GM18870 (cell line): Measurements from ENCODE around the gene SIGLEC9.

Experiments
- ATAC-seq: cut with Tn5 transposase; IDR thresholded peaks from one replicate; pipeline ENCODE4 v1.9.1; 2021; ENCODE audit warnings: moderate library complexity; ENCODE audit not compliant: unreplicated experiment

Gene SIGLEC9

DNA sequence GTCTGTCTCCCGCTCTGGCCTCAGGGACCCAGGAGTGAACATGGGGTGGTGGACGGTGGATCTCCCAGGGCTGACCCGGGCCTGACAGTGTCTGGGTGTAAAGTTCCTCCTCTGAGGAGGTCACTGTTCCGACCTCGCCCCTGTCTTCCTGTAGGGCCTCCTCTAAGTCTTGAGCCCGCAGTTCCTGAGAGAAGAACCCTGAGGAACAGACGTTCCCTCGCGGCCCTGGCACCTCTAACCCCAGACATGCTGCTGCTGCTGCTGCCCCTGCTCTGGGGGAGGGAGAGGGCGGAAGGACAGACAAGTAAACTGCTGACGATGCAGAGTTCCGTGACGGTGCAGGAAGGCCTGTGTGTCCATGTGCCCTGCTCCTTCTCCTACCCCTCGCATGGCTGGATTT lies at the start of gene SIGLEC9:
SIGLEC9 (plus strand) TSS at position 178 of the 400 bp plus-strand sequence; CDS start at position 247, 69 bp downstream.
- ATAC-seq = no peak

DNA sequence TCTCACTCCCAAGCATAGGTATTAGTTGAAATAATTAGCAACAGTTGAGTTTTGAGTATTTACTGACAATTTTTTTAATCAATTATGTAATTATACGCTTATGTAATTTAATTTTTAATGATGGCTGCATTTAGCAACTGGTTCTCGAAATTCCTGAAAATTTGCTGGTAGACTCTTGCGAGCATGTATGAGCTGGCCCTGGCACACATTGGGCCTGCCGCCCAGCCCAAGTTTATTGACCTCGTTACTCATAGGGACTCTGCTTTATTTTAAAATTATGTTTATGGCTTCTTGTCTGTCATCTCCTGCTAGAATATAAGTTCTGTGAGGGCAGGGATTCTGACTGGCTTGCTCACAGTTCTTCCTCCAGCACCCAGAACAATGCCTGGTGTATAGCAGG lies 48.7 kb upstream of the SIGLEC9 start:
- ATAC-seq = no peak

DNA sequence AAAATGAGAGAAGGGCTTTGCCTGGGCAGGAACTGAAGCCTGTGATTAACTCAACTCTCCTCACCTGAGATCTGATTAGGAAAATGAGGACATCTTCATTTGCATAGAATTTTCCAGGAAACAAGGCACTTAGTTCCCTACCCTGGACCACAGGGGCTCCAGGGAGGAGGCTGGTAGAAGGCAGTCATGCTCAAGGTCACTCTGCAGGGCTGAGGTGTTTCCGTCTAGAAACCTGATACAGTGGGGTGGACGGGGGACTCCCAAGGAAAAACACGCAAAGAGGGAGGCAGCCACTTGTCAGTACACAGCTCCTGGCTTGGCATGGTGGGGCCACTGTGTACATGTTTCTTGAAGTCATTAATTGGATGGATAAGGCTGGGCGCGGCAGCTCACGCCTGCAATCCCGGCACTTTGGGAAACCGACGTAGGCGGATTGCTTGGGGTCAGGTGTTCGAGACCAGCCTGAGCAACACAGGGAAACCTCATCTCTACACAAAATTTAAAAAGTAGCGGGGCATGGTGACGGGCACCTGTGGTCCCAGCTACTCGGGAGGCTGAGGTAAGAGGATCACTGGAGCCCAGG lies 48.0 kb upstream of the SIGLEC9 start:
- ATAC-seq = no peak

DNA sequence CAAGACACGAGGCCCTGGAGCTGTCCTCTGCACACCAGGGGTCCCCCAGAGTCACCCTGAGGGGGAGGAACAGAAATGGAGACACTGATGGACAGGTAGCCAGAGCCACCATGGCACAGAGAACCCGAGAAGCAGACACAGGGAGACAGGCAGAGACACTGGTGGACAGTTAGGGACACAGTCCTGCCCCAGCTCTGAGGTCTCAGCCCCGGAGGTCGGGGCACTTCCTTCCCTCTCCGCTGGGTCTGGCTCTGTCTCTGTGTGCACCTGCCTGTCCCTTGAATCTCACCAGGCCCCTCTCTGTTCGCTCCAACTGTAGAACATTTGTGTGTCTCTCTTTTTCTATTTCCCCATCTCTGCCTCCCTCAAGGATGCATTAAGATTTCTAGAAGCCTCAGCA lies 46.6 kb upstream of the SIGLEC9 start:
- ATAC-seq = no peak

DNA sequence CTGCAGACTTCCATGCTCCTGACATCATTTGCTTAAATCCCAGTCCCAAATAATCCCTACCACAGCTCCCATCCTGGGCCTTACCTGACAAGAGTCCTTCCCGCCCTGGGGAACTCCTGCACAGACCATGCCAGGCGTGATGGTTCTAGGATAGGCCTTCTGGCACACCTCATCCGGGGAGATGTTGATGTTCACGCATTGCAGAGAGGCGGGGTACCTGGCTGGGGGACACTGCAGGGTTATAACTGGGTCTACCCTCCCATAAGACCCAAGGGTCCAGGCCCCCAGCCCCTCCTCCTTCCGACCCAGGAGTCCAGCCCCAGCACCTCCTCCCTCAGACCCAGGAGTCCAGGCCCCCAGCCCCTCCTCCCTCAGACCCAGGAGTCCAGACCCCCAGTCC lies 46.0 kb upstream of the SIGLEC9 start:
- ATAC-seq = no peak

DNA sequence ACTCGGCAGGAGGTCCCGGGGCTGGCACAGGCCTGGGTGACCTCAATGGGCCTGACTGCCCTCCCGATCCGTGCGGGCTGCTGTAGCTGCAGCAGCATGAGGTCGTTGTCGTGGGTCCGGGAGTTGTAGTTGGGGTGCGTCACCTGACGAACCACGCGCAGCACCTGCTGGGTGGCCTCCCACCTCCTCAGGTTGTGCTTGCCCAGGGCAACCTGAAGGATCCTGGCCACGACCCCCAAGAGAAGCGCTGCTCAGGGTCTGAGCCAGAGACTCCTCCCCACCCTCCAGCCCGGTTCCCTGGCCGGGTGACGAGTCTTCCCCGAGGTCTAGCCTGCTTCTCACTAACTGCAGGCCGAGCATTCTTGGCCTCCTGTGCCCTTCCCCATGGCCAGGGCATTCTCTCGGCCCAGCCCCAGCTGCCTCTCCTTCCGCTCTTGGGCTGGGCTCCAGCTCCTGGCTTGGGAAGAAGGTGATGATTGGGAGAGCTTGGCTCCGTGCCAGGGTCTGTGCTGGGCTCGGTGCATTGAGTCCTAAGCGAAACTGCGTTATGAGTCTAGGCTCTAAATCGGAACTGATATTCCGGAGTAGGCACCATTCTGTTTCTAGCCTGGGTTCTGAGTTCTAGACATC lies 45.1 kb upstream of the SIGLEC9 start:
- ATAC-seq = no peak

DNA sequence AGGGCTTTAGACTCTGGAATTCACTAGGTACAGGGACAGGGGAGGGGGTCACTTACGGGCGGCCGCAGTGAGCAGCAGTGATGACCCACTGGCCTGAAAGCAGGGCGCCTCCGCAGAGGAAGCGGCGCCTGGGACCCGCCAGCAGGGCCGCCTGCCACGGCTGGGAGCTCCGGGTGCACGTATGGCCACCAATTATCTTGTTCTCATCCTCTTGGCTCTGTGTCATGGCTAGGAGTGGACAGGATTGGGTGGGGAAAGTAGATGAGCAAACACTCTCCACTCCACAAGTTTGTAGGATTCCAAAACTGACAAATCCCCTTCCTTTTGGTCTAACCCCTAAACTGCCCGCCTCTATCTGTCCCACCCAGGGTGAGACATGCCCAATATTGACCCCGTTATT lies 43.2 kb upstream of the SIGLEC9 start:
- no peak for ATAC-seq

DNA sequence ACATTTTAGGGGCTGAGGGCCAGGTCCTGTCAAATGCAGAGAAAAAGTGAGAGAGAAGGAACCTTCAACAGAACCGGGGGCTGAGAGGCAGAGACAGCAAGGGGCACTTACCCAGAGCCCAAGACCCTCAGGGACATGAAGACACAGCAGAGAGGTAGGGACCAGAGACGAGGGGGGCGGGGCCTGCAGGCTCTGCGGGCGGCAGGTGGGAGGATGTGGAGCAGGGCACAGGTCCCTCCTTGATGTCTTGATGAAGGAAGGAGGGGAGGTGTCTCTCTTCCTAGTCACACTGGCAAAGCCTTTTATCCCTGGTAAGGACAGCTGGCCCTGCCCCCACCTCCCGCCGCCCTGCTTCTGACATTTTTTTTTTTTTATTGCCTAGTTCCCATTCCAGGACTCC lies 42.1 kb upstream of the SIGLEC9 start, which contains the start of gene KLK14:
KLK14 (minus strand) TSS at position 277 of the 400 bp plus-strand sequence; CDS start at position 4, 273 bp downstream.
- ATAC-seq = no peak

DNA sequence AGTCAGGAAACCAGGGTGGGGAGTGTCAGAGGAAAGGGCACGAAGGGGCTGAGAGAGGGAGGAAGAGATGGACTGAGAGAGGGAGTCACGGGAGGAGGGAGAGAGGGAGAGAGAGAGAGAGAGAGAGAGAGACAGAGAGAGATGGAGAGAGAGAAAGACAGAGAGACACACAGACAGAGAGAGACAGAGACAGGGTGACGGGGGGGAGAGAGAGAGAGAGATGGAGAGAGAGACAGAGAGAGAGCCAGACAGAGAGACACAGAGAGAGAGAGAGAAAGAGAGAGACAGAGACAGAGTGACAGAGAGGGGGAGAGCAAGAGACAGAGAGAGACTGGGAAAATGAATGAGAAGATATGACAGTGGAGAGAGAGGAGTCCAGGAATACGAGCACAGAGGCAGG lies 41.5 kb upstream of the SIGLEC9 start:
- ATAC-seq = no peak

DNA sequence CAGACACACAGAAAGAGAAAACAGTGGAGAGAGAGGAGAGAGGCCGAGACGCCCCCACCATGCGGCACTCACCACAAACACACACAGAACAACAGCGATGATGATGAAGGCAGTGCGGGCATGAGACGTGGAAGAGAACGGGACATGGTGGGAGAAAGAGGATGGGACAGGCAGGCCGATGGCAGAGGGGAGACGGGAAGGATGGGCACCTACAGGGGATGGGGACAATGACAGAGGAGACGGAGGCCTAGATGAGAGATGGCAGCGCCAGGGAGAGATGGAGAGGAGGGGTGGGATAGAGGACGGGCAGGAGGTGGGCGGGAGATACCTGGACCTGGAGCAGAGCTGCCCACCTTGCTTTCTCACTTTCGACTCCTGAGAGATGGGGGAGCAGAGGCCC lies 40.9 kb upstream of the SIGLEC9 start:
- no peak for ATAC-seq

DNA sequence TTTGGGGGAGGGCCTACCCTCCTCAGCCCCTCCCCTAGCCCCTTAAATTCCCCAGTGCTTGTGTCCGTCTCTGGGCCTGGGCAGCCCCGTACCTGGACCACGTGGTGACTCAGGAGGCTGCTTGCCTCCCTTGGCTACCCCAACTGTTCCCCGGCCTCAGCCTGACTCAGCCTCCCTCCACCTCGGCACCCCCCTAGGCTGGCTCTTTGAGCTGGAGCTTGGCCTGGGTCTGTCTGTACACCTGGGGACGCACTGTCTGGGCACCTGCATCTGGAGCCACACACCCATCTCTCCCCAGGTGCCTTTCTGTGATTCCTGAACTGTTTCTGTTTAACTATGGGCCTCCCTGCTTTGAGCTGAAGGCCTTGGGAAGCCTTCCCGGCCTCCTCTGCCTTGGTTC lies 40.2 kb upstream of the SIGLEC9 start:
- ATAC-seq = no peak

DNA sequence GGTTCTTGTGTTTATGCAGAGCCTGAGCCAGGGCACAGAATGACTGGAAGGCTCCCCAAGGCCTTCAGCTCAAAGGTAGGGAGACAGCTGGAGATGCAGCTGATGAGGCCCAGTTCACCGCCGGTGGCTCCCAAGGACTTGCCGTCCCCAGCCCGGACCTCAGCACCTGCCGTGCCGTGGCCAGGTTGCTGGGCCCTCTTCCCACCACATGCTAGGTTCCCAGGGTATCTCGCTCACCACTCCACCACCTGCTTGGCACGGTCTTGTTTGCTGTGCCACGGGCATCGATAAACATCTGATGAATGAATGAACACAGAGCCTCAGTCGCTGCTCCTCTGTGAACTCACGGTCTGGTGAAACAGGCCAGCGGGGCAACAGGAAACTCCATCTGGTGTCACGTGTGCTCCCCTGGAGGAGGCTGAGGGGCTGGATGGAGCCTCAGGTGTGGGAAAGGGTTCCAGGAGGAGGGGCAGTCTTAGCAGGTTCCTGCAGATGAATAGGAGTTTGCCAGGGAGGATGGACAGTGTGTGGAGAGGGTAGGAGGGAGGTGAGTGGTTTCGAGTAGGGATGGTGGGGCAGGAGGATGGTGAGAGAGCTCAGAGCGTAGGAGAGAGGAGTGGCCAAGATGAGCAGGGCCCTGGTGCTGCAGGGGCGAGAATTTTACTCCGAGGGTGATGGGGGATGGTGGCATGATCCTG lies 38.4 kb upstream of the SIGLEC9 start:
- ATAC-seq = no peak

DNA sequence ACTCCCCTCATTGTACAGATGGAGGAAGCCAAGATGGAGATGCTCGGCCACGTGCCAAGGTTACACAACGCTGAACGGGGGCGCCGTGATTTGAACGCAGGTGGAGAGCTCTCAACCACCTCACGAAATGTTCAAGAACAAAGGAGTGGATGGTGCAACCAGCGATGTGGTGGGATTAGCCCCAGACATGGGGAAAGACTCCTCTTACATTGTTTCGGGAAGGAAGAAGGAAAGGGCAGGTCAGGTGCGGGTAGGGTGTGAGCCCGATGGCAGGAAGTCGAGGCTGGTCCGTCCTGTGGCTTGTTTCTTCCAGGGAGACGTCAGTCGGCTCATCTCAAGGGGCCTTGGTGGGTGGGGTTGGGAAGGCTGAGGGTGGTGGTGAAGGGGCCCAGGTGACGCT lies 34.9 kb upstream of the SIGLEC9 start:
- no peak for ATAC-seq

DNA sequence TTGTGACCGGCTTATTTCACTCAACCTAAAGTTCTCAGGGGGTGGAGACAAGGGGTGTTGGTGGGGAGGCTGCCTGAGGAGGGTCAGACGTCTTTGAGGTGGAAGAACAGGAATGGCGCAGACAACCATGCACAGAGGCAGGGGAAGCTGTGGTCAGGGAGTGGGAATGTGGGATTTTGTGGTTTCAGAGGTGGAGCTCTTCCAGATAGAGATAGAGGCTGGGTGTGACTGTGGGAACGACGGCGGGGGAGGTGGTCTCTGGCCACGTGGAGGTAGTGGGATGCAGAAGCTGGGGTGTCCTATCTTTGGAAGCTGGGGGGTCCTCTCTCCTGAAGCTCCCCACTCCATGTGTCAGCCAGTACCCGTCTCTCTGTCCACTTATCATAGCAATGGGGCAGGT lies 34.2 kb upstream of the SIGLEC9 start:
- no peak for ATAC-seq

DNA sequence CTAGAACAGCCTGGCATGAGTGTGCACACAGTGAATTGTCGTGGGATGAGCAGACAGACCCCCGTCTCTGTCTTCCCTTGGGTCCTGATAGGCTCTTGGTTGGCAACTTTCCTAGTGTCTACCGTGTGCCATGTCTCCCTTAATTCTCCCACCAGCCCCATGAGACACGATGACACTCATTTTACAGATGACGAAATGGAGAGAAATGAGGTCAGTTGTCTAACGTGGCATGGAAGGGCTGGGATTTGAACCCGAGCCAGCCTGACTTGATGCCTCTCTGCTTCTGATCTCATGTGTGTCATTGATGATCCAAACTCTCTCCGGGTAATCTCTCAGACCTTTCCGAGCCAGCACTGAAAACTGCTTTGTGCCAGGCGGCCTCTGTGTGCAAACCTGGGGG lies 33.6 kb upstream of the SIGLEC9 start:
- ATAC-seq = no peak

DNA sequence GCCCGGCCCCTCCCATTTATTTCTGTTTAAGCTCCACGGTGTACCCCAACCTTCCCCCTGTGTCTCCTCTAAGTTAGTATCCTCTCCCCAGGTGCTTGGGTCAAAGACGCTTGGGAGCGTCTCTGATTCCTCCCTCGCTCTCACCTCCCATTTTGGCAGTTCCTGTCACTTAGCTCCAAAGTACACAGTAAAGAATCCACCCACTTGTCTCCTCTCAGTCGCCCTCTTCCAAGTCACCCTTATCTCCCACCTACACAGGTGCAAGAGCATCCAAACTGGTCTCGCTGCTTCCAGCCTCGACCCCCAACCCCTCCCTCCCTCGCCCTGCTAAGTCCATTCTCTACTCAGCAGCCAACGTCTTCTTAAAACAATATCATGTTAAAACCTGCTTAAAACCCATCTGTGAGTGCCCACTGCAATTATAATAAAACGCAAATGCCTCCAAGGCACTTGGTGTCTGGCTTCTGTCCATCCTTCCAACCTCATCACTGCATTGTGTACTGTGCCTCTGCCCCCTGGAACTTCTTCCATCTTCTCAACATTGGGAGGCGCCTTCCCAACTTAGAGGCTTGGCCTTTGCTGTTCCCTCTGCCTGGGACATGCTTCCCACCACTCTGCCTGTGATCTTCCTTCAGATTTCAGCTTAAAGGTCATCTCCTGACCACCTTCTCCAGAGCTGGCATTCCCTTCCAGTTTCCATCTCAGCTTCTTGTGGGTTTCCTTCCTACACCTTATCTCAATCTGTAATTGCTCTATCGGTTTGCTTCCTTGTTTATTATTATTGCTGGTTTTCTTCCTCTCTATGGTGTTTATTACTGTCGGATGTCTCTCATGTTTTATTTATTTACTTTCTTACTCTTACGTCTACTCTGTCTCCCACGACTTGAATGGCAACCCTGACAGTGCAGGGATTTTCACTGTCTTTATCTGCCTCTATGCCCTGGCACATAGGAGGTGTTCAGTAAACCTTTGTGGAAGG lies 32.5 kb upstream of the SIGLEC9 start:
- ATAC-seq = no peak

DNA sequence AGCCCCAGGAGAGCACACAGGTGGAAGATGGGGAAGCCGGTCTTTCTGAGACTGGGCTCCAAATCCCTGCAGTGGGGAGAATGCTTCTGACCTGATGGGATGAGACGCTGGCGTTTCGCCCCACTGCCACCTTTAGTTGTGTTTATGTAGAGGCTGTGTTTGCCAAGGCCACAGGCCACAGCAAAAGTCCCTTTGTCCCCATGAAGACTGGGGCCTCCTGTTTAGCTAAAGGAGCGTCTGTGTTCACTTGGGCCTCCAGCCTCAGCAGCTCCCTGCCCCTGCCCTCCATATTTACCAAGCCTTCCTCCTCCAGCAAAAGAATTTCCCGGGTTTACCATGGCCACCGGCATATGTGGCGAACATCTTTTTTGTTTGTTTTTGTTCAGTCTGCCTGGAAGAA lies 31.6 kb upstream of the SIGLEC9 start:
- ATAC-seq = no peak

DNA sequence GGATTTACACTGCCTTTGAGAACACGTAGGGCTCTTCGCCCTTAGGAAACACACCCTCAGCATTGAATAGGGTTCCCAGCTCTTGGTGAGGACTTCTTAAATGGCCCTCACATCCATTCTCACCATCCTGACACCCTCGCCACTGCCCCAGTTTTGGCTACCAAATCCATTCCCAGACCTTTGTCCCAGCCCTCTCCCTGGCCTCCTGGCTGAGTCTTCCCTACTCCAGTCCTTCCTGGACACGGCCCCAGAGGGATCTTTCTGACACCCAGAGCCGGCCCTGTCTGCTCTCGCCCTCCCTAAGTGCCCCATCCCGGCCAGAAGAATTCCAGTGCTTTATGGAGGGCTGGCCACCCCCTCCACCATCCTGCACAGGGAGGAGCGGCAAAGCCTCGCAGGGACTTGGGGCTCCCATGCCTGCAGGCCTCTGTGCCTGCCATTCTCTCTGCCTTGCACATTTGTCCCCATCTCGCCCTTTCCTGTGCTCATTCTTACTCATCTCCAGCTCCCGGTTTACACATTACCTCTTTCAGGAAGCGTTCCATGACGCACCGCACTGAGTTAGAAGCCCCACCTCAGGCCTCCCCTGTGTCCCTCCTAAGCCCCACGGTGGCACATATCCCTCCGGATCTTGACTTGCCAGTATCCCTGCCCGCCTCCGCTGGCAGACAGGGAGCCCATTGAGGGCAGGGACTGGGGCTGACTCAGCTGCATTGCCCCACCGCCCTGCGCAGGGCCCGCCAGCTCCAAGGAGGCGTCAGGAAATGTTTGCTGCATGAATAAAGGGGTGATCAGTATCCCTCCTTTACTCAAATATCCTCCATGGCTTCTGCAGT lies 31.0 kb upstream of the SIGLEC9 start:
- no peak for ATAC-seq

DNA sequence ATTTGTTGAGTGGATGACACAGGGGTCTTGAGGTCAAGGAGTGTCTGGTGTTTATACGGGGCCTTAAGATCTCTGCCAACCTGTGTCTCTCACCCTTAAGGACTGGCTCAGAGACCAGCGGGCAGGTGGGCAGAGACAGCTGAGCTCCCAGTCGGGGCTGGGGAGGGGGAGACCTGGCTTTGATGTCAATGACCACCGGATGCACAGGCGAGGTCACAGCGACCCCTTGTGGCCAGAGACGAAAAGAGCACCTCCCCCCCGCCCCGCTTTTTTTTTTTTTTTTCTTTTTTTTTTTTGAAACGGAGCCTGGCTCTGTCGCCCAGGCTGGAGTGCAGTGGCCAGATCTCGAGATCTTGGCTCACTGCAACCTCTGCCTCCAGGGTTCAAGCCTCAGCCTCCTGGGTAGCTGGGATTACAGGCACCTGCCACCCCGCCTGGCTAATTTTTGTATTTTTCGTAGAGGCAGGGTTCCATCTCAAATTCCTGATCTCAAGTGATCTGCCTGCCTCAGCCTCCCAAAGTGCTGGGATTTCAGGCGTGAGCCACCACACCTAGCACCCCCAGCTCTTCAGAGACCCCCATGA lies 29.9 kb upstream of the SIGLEC9 start:
- no peak for ATAC-seq
